ENCODE data around the gene EPG5.

GRCh38 chr18:45871431-45872084 lies 95.6 kb downstream of the EPG5 start:
- TF ChIP-seq, protein P1, sequence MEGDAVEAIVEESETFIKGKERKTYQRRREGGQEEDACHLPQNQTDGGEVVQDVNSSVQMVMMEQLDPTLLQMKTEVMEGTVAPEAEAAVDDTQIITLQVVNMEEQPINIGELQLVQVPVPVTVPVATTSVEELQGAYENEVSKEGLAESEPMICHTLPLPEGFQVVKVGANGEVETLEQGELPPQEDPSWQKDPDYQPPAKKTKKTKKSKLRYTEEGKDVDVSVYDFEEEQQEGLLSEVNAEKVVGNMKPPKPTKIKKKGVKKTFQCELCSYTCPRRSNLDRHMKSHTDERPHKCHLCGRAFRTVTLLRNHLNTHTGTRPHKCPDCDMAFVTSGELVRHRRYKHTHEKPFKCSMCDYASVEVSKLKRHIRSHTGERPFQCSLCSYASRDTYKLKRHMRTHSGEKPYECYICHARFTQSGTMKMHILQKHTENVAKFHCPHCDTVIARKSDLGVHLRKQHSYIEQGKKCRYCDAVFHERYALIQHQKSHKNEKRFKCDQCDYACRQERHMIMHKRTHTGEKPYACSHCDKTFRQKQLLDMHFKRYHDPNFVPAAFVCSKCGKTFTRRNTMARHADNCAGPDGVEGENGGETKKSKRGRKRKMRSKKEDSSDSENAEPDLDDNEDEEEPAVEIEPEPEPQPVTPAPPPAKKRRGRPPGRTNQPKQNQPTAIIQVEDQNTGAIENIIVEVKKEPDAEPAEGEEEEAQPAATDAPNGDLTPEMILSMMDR (IDR thresholded peaks at IDR 0.05) = no peak
- TF ChIP-seq EP300 (IDR thresholded peaks at IDR 0.05) = no peak

All from upper lobe of left lung (tissue), 4 donors.